Hematopoietic multipotent progenitor cell treated with erythropoietin and hydrocortisone succinate and interleukin-3 and kit ligand, for 8 days (in vitro differentiated cells): ENCODE measurements around the gene TCIRG1.

Source experiments
- DNase-seq: peaks from one replicate; pipeline ENCODE4 v3.0.0-alpha.2; 2015

Gene TCIRG1

DNA sequence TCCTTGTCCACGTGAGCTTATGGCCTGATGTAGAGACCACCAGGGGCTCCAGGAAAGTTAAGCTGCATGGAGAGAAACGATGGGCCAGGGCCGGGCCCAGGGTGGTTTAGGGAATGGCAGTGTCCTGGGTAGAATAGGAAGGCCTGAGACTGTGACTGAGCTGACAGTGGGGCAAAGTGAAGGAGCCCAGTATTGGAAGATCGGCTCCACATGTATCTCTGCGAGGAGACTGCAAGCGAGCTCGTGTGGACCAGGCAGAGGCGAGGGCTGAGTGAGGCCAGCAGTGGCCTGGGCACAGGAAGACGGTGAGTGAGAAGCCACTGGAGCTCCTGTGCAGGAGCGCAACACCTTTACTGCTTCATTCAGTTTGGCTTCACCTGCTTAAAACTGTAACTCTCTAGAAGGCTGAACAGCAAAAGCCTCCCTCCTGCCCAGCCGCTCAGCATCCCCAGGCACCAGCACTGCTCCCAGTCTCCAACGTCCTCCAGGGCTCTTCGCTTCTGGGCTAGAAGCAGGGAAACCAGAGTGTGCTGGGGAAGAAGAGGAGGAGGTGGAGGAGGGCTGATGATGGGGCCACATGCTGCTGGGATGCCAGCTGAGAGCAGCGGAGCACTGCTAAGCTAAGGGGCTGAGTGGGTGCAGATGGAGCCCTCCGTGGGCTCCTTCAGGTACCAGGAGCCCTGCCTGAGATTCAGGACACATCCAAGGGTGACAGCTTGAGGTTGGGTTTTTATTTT lies 13.5 kb downstream of the TCIRG1 start:
- DNase-seq, result no peak

DNA sequence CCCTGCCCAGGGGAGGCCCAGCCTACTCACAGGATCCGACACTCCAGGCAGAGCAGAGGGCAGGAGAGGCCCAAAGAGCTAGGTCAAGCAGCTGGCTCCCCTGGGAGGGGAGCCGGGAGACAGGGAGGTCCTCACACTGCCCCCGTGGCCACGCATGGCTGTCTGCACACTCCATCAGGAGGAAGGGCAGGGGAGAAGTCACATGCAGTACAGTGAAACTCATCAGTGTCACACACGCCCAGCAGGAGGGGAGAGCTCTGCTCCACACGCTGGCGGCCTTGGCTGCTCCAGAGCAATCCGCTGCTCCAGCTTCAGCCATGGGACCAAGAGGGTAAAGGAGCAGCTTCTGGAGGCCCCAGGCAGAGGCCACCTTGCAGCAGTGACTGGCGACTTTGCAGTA lies 14.3 kb downstream of the TCIRG1 start:
- no peak for DNase-seq

DNA sequence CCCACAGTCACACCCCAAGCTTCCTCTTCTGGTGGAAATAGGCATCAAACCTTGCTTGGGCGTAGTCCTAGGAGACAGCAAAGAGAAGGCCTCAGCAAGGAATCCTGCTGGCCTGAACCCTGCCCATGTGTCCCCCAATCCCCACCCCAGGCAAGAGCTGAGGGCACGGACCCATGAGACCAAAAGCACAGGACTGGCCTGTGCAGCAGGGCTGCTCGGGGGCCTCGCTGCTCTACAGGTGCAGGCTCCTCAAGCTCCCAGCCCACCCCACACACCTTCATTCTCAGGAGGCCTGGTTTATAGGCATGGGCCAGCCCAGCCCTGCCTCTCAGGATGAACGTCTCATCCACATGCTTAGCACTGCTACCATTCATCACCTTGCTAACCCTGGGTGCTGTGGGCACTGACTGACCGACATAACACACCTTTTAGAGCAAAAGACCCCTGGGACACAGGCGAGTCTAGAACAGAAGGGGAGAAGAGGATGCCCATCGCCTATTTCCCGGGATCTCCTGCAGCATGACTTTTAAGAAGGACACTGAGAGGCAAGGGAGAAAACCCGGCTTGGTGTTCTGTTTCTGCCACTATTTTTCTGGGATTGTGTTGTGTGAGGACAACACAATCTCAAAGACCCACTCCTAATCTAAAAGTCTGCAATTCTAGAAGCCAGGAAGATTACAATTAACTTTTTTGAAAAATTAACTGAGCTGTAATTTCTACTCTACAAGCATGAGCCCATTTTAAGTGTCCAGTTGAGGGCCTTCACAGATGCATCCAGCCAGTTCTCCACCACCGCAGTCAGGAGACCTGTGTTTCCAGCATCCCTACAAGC lies 15.4 kb downstream of the TCIRG1 start:
- DNase-seq, result no peak

DNA sequence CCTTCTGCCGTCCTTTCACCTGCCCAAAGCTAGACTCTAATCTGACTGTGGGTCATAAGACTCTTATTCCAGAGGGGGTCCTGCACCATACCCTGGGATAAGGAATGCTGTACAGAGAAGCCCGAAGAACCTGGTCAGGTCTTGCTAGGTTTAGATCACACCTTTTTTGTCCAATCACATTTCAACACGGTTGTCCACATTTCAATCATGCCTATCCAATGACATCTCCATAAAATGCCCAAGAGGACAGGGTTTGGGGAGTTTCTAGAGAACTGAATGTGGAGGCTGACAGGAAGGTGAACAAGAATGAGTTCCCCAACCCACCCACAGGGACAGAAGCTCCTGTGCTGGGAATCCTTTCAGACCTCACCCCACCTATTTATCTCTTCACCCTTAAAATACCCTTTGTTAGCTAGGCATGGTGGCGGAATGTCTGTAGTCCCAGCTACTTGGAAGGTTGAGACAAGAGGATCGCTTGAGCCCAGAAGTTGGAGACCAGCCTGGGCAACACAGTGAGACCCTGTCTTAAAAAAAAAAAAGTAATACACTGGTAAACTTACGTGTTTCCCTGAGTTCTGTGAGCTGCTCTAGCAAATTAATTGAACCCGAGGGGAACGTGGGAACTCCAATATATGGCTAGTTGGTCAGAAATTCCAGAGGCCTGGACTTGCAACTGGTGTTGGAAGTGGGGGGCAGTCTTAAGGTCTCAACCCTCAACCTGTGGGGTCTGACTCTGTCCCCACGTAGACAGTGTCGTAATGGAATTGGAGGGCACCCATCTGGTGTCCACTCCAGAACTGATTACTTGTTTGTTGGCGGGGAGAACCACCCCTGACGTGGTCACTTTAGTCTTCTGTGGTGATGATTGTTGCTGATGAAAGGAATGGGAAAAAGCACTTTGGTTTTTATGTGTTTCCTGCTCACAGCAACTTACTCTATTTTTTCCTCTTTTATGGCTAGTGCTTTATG lies 17.8 kb downstream of the TCIRG1 start:
- no peak for DNase-seq

DNA sequence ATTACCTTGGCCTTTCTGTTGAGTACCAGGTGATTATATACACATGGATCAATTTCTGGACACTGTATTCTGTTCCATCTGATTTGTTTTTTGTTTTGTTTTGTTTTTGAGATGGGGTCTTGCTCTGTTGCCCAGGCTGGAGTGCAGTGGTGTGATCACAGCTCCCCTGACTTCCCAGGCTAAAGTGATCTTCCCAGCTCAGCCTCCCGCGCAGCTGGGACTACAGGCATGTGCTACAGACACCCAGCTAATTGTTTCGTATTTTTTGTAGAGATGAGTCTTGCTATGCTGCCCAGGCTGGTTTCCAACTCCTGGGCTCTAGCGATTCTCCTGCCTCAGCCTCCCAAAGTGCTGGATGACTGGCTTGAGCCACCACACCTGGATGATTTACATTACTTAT lies 19.0 kb downstream of the TCIRG1 start:
- no peak for DNase-seq

DNA sequence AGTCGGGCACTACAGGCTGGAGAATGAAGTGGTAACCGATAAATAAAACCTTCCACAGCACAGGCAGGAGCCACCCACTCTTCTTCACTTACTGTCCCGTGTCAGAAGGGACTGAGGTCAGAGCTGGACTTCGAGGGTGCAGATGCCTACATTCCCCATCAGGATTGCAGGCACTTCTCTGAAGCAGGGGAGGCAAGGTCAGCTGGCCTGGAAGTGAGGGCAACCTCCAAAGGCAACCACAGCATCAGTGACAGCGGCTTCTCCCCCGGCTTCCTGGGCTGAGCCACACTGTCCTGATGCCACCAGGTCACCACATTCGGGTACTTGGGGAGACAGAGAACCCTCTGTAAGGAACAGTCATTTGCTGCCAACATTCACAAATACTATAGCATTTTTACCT lies 22.7 kb downstream of the TCIRG1 start:
- DNase-seq, result no peak

DNA sequence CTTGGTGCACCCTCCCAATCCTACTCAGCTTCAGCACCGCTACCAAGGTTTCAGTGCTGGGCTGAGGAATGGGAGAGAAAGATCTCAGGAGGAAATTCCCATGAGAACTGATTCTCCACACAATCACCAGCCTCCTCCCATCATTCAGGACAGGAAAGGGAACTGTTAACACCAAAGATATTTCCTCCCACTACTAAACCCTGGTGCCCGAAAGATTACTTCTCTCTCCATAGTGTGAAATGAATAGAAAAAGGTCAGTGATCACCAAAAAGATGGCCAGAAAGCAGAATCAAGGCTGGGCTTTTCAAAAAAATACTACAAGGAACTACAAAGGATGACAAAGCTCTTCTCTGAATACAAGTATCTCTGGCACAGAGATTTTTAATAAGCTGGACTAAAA lies 26.1 kb downstream of the TCIRG1 start:
- no peak for DNase-seq

DNA sequence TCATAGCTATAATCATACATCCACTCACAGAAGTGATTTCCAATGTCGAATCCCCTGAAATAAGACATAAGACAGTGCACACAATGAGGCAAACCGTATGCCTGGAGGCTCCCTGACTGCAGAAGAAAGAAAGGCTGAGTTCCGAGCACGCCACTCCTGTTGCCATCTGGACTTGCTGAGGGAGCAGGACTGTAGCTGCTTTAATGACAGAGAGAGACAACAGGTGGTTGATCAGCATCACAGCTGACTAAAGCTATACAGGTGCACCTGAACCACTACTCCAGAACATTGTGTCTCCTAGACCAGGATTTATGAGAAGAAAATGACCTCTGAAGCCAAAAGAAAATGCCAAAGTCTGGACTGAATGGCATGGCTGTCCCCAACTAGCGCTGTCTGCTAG lies 27.0 kb downstream of the TCIRG1 start:
- DNase-seq, result no peak

DNA sequence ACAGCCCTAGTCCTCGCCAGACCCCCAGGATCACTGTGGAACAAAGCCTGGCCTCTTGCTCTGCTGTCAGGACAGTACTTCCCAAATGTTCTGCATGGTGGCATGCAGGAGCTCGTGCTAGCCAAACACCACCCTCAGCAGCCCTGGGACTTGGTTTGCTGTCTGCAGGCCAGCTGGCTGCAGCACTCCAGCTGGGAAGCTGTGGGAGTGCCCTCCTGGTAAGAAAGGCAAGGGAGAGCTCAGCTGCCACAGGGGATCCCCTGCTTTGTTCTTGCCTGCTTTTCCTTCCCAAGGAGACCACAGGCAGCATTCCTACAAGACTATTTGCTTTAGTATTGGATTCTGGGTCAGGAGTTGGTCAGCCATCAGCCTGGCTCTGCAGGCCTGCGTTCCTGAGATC lies 27.9 kb downstream of the TCIRG1 start:
- DNase-seq, result no peak

DNA sequence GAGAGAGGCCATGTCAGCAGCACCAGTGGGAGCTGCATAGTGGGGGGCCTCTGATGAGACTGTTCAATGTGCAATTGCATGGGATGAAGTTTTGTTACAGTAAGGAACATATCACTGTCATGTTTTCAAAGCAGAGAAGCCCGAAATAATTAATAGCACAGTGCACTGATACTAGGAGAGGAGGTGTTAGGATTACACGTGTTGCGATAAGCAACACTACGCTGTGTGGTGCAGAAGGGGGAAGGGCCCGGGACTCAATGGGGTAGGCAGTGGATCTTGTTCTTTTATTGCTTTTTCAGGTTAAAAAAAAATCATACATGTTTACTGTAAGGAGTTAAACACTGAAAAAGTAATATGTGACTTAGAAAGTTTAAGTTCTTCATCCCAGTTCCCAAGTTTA lies 29.2 kb downstream of the TCIRG1 start:
- no peak for DNase-seq

DNA sequence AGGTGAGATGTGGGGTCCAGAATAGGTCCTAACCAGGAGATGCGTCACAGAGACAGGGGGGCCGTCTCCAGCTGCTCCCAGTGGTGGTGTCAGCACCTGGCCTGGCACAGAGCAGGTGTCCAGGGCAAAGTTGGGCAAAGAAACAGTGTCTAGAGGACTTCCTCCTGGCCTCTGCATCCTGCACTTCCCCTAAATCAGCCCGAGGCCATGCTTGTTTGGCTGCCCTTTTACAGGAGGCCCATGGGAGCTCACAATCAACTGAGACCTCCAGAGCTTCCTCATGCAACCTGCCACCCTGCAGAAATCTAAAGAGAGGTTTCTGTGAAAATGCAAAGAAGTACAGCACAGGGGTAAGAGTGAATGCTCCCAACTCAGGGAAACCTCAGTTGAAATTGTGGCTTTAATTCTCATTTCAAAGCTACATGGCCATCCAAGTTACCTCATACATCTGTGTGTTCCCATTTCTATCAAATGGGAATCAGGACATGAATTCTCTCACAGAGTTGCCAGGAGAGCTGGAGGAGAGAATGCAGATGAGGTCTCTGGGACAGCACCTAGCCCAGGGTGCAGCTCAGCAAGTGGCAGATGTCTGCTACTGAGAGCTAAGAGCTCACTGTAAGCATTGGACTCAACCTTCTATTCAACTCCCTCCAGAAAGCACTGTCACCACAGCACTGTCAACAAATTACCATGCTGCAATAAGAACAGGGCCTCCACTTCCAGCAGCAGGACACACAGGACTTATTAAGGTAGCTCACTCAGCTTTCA lies 32.6 kb downstream of the TCIRG1 start:
- no peak for DNase-seq

DNA sequence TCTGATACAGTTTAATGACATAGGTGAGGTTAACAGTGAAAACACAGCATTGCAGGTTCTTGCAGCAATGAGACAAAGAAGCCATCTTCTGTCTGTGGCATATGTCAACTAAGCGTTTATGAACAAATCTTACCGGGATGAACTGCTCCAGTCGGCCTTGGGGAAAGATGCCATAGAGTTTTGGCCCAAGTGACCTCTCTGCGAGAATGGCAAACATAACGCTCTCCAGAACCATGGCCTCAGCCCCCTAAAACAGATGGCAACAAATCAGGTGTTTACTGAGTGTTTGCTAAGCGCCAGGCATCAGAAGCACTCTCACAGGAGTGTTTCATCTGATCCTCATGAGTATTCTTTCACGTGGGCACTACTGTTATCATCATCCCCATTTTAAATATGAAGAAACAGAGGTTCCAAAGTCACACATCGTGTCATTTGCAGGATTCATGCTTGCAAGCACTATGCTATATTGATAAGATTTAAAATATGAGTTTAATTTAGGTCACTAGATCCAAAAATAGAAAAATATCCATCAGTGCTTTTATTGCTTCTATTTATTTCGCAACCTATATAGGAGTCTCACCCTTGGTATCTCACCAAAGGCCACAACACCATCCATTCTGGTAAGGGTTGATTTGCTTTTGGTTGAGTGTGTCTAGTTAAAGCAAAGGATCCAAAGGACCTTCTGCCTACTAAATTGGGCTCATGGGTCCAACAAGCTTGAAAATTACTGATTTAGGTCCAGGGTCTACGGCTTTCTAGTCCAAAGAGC lies 35.9 kb downstream of the TCIRG1 start:
- no peak for DNase-seq

DNA sequence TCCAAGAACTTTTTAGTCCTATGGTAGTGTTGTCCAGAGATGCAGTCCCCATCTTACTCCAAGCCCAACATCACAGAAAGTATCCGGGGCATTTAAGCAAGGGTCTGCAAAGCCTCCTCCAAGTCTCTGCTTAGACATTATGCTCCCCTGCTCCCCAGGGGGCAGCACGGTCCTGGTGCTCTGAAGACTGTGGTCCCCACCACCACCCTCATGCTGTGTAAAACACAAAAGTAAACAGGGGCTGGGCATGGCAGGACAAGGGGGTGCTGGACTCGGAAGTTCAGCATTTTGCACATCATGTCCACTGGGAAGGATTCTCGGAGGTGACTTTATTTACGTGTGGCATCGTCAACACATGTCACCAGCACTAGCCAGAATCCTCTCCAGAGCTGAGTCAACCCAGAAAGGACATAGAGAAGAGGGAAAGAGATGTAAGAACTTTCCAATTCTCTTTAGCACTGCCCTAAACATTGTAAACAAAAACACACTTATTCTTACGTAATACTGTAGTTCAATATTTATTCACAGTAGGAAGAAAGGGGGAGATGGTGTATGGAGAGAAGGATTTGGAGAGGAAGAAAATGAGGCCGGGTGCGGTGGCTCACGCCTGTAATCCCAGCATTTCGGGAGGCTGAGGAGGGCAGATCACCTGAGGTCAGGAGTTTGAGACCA lies 37.7 kb downstream of the TCIRG1 start:
- peak; percentile 35 for DNase-seq

DNA sequence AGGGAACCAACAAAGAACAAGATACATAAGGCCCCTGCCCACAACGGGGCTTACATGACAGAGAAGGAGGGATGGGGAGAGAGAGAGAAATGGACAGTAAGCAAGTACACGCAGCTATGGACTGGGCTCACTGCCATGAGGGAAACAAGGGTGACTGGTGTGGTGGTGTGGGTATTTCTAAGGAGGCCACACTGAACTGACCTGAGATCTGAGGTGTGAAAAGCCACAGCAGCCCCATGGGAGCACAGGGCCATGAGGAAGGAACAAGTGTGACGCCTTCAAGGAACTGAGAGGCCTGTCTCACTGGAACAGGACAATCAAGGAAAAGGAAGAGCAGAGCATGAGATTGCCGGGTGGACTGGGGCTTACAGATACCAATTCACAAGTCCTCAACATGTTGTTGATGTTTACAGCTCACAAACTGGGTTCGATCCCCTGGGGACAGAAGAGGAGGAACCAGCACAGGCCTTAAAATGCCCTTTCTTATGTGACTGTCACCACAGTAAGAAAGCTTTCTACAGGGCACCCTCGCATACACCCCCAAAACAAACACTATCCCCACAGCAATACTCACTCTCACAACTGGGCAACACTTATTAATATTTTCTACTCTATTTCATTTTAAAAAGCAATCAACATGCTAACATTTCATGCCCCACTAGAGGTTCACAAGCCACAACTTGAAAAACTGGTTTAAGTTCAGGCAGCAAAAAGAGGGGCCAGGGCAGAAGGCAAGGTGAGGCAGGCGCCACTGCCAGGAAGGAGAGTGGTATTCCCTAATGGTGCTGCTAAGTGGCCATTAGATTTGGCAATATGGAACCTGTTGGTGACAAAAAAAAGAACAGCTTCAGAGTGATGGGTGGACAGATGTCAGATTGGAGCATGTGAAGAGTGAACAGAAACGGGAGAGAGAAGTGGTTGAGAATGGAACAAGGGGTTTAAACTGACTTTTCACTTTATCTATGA lies 39.1 kb downstream of the TCIRG1 start:
- no peak for DNase-seq

DNA sequence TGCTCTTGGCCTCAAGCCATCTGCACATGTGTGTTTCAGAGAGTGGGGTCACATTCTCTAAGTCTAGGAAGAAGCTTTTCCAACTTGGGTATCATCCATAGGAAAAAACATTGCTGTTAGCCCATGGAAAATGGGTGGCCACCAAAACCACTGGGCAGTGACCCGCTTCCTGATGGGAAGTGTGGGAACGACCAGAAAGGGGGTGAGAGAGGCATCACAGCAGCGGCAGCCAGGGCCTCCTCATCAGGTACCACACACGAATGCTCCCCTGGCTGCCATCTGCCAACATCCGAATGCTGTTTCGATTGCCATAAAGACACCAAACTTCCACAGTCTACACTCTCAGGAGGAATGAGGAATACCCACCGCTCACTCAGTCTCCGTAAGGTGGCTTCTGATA lies 42.0 kb downstream of the TCIRG1 start:
- no peak for DNase-seq

DNA sequence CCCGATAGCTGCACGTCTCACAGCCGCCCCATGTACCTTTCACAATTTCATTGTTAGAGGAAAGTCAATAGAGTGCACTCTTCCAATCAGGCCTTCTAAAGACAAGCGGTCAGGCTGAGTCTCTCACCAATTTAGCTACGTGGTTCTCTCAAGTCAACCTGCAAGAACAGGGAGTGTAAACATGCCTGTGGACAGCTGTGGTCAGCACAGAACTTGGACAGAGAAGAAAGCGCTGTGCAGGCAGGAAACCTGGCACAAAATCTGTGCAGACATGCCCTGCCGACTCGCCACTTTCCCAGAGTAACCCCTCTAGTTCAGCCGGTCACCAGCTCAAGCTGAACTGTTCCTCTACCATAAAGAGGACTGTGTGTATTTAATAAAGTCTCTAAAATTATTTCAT lies 42.9 kb downstream of the TCIRG1 start:
- no peak for DNase-seq

DNA sequence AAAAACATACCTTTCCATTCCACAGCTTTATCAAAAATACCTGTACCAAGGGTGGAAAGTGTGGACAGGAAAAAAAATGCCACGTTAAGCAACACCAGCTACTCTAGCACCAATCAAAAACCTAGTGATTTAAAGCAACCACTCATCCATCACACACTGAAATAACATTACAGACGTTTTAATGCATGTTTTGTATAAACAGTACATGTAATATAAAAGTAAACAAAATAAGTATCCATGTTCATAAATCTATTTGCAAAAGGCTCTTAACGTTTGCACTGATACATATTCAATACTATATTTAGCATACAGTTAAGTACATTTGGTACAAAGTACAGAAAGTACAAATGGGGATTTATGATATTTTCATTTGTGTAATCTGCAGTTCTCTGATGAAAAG lies 43.7 kb downstream of the TCIRG1 start:
- no peak for DNase-seq

DNA sequence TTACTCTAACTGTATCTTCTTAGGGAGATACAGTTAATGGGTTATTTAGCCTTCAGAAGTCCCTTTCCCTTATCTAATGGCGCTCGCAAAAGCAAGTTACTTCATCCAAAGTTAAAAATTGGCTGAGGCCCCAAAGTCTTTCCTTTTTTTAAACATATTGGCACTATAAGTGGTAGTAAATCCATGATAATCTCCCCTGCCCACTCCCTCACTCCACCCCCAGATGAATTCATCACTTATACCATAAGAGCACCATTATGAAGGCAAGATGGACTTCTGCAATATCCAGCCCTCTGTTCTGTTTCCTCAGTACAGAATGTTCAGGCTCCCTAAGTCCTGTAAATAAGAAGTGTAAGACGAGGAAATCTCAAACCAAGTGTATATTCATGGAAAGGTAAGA lies 44.7 kb downstream of the TCIRG1 start:
- no peak for DNase-seq

DNA sequence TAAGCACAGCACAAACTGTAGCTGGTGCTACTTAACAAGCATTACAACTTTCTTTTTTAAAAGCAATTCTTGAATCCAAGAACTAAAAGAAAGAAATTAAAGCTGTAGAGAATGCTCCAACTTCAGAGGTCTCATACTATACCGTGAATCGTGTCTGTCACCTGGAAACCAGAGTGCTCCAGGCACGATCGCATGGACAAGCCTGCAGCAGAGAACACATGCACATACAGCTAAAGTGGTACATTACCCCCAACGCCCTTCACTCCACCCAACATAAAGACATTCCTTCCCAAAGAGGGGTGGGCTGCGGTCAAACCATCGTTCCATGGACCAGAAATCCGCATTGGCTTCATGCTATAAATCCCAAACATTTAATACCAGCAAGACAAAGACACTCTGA lies 50.9 kb downstream of the TCIRG1 start:
- no peak for DNase-seq

DNA sequence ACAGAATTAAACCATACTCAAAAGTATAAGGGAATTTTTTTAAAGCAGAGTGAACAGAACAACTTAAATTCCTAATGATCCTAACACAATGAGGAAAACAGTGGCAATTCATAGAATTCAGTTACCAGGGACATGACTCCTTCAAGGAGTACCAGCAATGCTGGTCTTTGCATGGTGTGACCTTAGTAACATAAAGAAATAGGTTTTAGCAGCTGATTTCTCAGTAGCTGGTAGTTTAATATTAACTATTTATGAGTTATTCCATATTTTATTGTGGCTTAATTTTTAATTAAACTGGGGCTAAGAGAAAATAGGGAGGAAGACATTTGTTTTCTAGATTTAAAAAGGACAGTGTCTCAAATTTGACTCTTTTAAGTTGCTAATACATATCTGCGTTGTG lies 51.5 kb downstream of the TCIRG1 start:
- no peak for DNase-seq
